ENCODE results near the gene TMBIM6.
"Not testable (repeated sequence)": the region's sequence is repeated elsewhere in the genome, so short reads cannot be mapped to it uniquely, and the experiment has no call there.

Gene TMBIM6

GRCh38 chr12:49740930-49741881 is at the start of gene TMBIM6:
TSS of gene TMBIM6 (plus strand) at chr12:49741557. CDS start at chr12:49752494, 10,937 bp downstream.
- DNase-seq (ENCODE audit: low read depth) = peak; percentile 96

- DNase-seq (ENCODE audit: low read depth) = no peak
Observed at GRCh38 chr12:49692851-49693250, 48.5 kb upstream of the TMBIM6 start.

GRCh38 chr12:49693931-49694444 is 47.4 kb upstream of the TMBIM6 start:
- DNase-seq (ENCODE audit: low read depth) = no peak

GRCh38 chr12:49696723-49697122 is 44.6 kb upstream of the TMBIM6 start:
- no peak for DNase-seq (ENCODE audit: low read depth)

- no peak for DNase-seq (ENCODE audit: low read depth)
Observed at GRCh38 chr12:49697808-49698207, 43.5 kb upstream of the TMBIM6 start.

GRCh38 chr12:49698619-49699545 is 42.5 kb upstream of the TMBIM6 start:
- DNase-seq (ENCODE audit: low read depth) = peak; percentile 48

GRCh38 chr12:49702009-49702408 is 39.3 kb upstream of the TMBIM6 start:
- no peak for DNase-seq (ENCODE audit: low read depth)

GRCh38 chr12:49702676-49703215 is 38.6 kb upstream of the TMBIM6 start:
- no peak for DNase-seq (ENCODE audit: low read depth)

GRCh38 chr12:49703647-49704137 is 37.7 kb upstream of the TMBIM6 start:
- DNase-seq (ENCODE audit: low read depth) = peak; percentile 46

GRCh38 chr12:49705479-49706134 is 35.8 kb upstream of the TMBIM6 start:
- DNase-seq (ENCODE audit: low read depth) = no peak

GRCh38 chr12:49706351-49707127 is 34.8 kb upstream of the TMBIM6 start:
- DNase-seq (ENCODE audit: low read depth) = no peak

- DNase-seq (ENCODE audit: low read depth) = peak; percentile 99
Observed at GRCh38 chr12:49707128-49707811, 34.1 kb upstream of the TMBIM6 start, which contains the start of gene FMNL3. TSS of gene FMNL3 (minus strand) at chr12:49707405. CDS start at chr12:49707180, 225 bp downstream.

GRCh38 chr12:49707812-49708147 is 33.6 kb upstream of the TMBIM6 start:
- no peak for DNase-seq (ENCODE audit: low read depth)

- no peak for DNase-seq (ENCODE audit: low read depth)
Observed at GRCh38 chr12:49708851-49709250, 32.5 kb upstream of the TMBIM6 start.

GRCh38 chr12:49713952-49714351 is 27.4 kb upstream of the TMBIM6 start:
- DNase-seq (ENCODE audit: low read depth) = not testable (repeated sequence)

- no peak for DNase-seq (ENCODE audit: low read depth)
Observed at GRCh38 chr12:49716553-49716952, 24.8 kb upstream of the TMBIM6 start.

GRCh38 chr12:49717800-49718199 is 23.6 kb upstream of the TMBIM6 start:
- not testable (repeated sequence) for DNase-seq (ENCODE audit: low read depth)

- DNase-seq (ENCODE audit: low read depth) = no peak
Observed at GRCh38 chr12:49720214-49720613, 21.1 kb upstream of the TMBIM6 start.

GRCh38 chr12:49721355-49721754 is 20.0 kb upstream of the TMBIM6 start:
- not testable (repeated sequence) for DNase-seq (ENCODE audit: low read depth)

- no peak for DNase-seq (ENCODE audit: low read depth)
Observed at GRCh38 chr12:49728446-49728845, 12.9 kb upstream of the TMBIM6 start.
